OCI-LY1 (cell line): ENCODE measurements around the gene SLC39A13.

Source experiments
- CTCF ChIP-seq: fragments of 200-600 bp; sonication (generic), shearing (Covaris generic); IDR thresholded peaks from 2 replicates; pipeline ENCODE4 v1.5.1; 2017; ENCODE audit warnings: mild to moderate bottlenecking, antibody characterized with exemption, low read length, moderate library complexity, mixed read lengths
- EZH2 ChIP-seq: fragments of 200-600 bp; sonication (generic), shearing (Covaris generic); IDR thresholded peaks from 2 replicates; pipeline ENCODE4 v1.8.0; 2017; ENCODE audit warnings: borderline replicate concordance, mixed run types, mild to moderate bottlenecking, antibody characterized with exemption, low read length, moderate library complexity, mixed read lengths

DNA sequence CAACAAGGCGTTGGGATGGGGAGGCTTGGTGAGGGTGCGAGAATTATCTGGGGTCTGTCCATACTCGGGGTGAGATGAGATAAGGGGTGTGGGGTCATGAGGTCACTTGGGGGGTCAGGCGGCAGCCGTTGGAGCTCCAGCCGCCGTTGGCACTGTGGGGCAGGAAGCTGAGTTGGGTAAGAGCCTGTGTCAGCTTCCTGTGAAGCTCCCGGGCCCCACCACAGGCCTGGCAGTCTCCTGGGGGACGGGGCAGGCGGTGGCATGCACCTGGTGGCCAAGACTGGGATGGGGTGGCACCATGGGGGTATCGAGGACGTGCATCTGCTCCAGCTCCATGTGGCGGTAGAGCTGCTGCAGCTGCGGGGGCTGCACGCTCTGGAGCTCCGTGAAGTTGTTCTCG lies 48.8 kb upstream of the SLC39A13 start:
- no peak for TF ChIP-seq CTCF
- no peak for TF ChIP-seq EZH2
